22Rv1 (cell line): ENCODE results near the gene NKX2-2.

ENCODE experiments used
- H3K27ac ChIP-seq: fragments of 450-650 bp; 2 replicates; pipeline ENCODE4 v1.5.1; 2017
- ZFX ChIP-seq: fragments of 450-650 bp; IDR thresholded peaks from 2 replicates; pipeline ENCODE4 v1.6.1; 2017; ENCODE audit warnings: antibody characterized with exemption, borderline replicate concordance
- TF ChIP-seq, protein P1 (sequence below): fragments of 450-650 bp; IDR thresholded peaks from 2 replicates; pipeline ENCODE4 v1.5.1; 2017; ENCODE audit warnings: mild to moderate bottlenecking

Gene NKX2-2

DNA sequence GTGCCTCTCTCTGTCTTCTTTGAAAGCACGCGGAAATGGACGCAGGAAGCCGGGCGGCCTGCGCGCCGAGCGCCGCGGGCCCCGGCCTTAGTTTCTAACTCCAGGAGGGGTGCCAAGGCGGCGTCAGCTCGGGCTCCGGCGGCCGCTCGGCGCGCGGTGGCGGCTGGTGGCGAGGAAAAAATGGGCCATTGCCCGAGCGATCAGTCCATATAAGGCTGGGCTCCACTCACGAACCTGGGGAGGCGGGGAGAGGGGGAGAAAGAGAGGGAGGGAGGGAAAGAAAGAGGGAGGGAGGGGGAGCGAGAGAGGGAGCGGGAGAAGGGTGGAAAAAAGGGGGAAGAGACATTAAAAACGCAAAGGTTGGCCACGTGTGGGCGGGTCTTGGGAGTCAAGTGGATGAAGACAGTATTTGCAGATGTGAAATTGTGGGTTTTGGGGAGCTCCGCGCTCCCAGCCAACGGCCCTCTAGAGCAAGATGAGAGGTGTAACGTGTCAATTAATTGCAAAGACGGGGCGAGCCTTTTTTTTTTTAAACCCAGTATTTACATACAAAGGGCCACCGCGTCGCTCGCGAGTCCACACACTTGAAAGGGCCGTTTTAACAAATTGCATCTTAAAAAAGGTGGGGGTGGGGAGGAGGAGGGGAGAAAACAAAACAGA, at the start of gene NKX2-2:
TSS of gene NKX2-2 (minus strand) at position 184 of the 660 bp plus-strand sequence. CDS start 395 bp downstream, outside the sequence.
- TF ChIP-seq, protein P1, sequence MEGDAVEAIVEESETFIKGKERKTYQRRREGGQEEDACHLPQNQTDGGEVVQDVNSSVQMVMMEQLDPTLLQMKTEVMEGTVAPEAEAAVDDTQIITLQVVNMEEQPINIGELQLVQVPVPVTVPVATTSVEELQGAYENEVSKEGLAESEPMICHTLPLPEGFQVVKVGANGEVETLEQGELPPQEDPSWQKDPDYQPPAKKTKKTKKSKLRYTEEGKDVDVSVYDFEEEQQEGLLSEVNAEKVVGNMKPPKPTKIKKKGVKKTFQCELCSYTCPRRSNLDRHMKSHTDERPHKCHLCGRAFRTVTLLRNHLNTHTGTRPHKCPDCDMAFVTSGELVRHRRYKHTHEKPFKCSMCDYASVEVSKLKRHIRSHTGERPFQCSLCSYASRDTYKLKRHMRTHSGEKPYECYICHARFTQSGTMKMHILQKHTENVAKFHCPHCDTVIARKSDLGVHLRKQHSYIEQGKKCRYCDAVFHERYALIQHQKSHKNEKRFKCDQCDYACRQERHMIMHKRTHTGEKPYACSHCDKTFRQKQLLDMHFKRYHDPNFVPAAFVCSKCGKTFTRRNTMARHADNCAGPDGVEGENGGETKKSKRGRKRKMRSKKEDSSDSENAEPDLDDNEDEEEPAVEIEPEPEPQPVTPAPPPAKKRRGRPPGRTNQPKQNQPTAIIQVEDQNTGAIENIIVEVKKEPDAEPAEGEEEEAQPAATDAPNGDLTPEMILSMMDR = no peak
- TF ChIP-seq ZFX = no peak
- no peak within 1 kb of the TSS for H3K27ac ChIP-seq

DNA sequence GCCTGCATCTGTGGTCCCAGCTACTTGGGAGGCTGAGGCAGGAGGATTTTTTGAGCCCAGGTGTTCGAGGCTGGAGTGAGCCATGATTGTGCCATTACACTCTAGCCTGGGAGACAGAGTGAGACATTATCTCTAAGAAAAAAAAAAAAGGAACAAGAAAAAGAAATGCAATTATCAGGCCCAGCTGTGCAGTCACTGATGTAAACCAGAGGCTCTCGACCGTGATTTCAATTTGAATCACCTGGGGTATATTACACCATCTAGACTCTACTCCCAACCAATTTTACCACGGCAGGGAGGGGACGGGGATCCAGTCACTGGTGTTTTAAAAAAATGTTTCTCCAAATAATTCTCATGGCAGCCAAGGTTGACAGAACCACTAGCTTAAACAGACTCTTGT, 48.8 kb upstream of the NKX2-2 start:
- TF ChIP-seq, protein P1 = no peak
- TF ChIP-seq ZFX = no peak
- no peak overlapping the region for H3K27ac ChIP-seq

DNA sequence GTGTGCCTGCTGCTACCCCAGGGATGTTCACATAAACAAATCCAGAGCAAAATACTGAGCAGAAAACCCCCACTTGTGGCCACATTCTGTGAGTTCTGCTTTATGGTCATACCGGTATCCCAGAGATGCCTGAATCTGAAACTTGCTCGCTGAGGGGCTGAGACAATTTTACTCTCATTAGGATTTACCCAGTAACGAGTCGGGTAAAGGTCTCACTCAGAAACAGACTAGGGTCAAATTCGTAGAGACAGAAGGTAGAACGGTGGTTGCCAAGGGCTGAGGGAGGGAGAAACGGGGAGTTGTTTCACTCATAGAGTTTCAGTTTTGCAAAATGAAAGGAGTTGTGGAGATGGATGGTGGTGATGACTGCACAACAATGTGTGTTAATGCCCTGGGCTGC, 45.4 kb upstream of the NKX2-2 start:
- no peak for TF ChIP-seq ZFX
- TF ChIP-seq, protein P1 = no peak
- H3K27ac ChIP-seq = no peak overlapping the region

DNA sequence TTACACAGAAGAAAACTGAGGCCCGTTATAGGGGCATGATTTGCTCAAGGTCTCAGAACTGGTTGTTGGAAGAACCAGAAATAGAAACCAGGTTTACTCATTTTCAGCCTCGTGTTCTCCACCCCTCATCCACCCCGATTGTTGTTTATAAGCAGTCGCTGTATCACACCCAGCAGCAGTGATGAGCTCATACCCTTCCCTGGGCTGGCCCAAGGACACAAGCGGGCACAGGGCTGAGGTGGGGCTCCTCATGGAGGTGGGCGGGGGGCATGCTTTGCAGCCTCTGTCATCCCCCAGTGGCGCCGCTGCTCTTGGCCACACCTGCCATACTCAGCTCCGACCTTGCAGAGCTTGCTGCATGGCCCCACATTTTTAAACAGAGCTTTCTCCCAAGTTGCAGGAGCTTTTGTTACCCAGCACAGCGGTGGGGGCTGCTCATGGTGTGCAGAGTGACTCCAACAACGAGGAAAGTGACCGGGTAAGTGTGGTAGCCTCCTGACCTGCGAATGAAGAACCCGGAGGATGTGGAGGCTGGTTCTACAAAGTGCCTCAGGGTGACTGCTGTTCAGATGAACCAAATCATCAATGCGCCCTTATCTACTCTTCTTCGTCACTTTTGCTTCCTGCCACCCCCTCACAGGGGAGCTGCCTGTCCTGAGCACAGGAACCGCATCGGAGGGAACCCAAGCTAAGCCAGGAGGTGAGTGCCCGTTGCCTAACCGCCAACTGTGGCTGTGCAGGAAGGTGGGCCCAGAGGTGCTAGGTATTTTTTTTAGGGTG, 43.6 kb upstream of the NKX2-2 start:
- TF ChIP-seq, protein P1 = no peak
- no peak for TF ChIP-seq ZFX
- H3K27ac ChIP-seq = no peak overlapping the region

DNA sequence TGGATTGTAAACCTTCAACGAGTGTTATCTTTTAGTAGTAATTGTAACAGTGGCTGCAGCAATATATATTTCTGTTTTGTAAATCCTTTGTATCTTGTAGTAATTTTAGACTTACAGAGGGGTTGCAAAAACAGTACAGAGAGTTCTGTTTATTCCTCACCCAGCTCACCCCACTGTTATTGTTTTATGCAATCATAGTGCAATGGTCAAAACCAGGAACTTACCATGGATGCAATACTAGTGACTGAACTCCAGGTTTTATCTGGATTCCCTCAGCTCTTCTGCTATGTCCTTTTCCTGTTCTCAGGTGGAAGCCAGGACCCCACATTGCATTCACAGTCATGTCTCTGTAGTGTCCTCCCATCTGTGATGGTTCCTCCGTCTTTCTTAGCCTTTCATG, 42.5 kb upstream of the NKX2-2 start:
- H3K27ac ChIP-seq = no peak overlapping the region
- no peak for TF ChIP-seq ZFX
- TF ChIP-seq, protein P1 = no peak

DNA sequence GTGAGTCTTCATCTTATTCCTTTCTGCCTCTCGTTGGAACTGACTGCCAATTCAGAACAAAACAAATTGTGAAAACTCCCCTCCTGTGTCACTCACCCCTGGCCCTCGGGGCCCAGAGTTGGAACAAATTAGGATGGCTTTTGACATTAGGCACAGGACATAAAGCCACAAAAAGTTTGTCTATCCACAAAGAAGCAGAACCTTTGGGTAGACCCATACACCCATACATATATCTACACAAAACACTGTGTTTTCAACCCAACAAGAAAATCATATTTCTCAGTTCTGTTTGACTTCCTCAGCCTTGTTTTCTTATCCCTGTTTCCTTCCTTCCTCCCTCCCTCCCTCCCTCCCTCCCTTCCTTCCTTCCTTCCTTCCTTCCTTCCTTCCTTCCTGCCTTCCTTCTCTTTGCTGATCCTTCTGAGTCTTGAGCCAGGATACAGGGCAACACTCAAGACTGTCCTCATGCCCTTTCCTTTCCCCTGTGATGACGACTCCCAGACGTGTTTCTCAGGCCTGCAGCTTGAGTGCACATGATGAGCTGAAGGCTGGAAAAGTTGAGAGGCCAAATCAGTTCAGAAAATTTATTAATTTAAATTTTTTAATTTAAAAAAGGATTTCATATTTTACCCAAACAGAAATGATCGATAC, 41.7 kb upstream of the NKX2-2 start:
- TF ChIP-seq, protein P1 = no peak
- TF ChIP-seq ZFX = no peak
- H3K27ac ChIP-seq = no peak overlapping the region
